A673 (cell line): Measurements from ENCODE around the gene PPP1R8. TPM values are rescaled to one million over a fixed set of nuclear protein-coding genes. Genes with fewer than 3 reads are reported as not detected.

Experiments
- BruUV-seq: library from RNA; stranded (reverse); fragments of 400-500 nt; replicated peaks from 2 replicates; lab custom pipeline; 2021; lab: Mats Ljungman, UMichigan
- CTCF ChIA-PET: fragments of 300-600 bp; sonication (Branson Sonifier 250); formaldehyde crosslinking; loops from one replicate; lab custom pipeline; 2022; ENCODE audit warnings: antibody characterized with exemption; lab: Charles Lee
- POLR2A ChIA-PET: fragments of 300-600 bp; sonication (Branson Sonifier 250); formaldehyde crosslinking; loops from one replicate; lab custom pipeline; 2022; ENCODE audit warnings: antibody characterized with exemption; ENCODE audit not compliant: low non-redundant PET; lab: Charles Lee
- DNase-seq: peaks from one replicate; pipeline ENCODE4 v3.0.0-alpha.2; 2015; ENCODE audit warnings: low spot score
- H3K27ac ChIP-seq: fragments of 200-600 bp; sonication (generic); 2 replicates; pipeline ENCODE4 v1.5.1; 2016; ENCODE audit warnings: mixed run types, low read depth, mild to moderate bottlenecking, mixed read lengths, antibody characterized with exemption, low read length; ENCODE audit not compliant: poor library complexity, severe bottlenecking
- H3K27me3 ChIP-seq: fragments of 200-600 bp; sonication (generic); replicated peaks from 2 replicates; pipeline ENCODE4 v1.6.1; 2017; ENCODE audit warnings: mixed run types, low read depth, mild to moderate bottlenecking, mixed read lengths, antibody characterized with exemption, low read length; ENCODE audit not compliant: insufficient read depth, poor library complexity
- H3K36me3 ChIP-seq: fragments of 200-600 bp; sonication (generic); 2 replicates; pipeline ENCODE4 v1.6.1; 2016; ENCODE audit warnings: mixed run types, mild to moderate bottlenecking, mixed read lengths, antibody characterized with exemption, low read length; ENCODE audit not compliant: insufficient read depth, poor library complexity, severe bottlenecking
- H3K4me1 ChIP-seq: fragments of 200-600 bp; sonication (generic); 2 replicates; pipeline ENCODE4 v1.6.1; 2017; ENCODE audit warnings: mixed run types, mild to moderate bottlenecking, mixed read lengths, antibody characterized with exemption, low read length; ENCODE audit not compliant: insufficient read depth, poor library complexity, severe bottlenecking
- H3K4me3 ChIP-seq: fragments of 200-600 bp; sonication (generic); 2 replicates; pipeline ENCODE4 v1.5.1; 2016; ENCODE audit warnings: low read depth, mixed run types, mild to moderate bottlenecking, mixed read lengths, low read length; ENCODE audit not compliant: poor library complexity, severe bottlenecking
- H3K9me3 ChIP-seq: fragments of 200-600 bp; sonication (generic); 2 replicates; pipeline ENCODE4 v1.6.1; 2016; ENCODE audit warnings: mixed run types, low read depth, mild to moderate bottlenecking, mixed read lengths, antibody characterized with exemption, low read length; ENCODE audit not compliant: poor library complexity, severe bottlenecking
- EZH2 ChIP-seq: fragments of 200-600 bp; sonication (generic); IDR thresholded peaks from 2 replicates; pipeline ENCODE4 v1.6.1; 2017; ENCODE audit warnings: borderline replicate concordance, low read depth, mild to moderate bottlenecking, mixed read lengths, antibody characterized with exemption, low read length; ENCODE audit not compliant: poor library complexity, severe bottlenecking
- intact Hi-C: fragments of 100-400 bp; cut with micrococcal nuclease; formaldehyde crosslinking; loops from one replicate; pipeline ENCODE4 v1.10.0; 2022; ENCODE audit not compliant: unreplicated experiment
- total RNA-seq: library from RNA; stranded (reverse); gene quantifications from 2 replicates; pipeline ENCODE4 v1.2.3, GENCODE V29; 2021
- TF ChIP-seq, protein P1 (sequence below): fragments of 300-800, 200-600 bp; sonication (generic); conservative IDR thresholded peaks from 2 replicates; pipeline ENCODE4 v1.5.1; 2017; ENCODE audit warnings: low read depth, mild to moderate bottlenecking, antibody characterized with exemption, low read length, moderate library complexity, mixed read lengths

Gene PPP1R8
- total RNA-seq, 1 experiment from 2014 or later, result 60.9 TPM

GRCh38 chr1:27858949-27859576 is 28.5 kb downstream of the PPP1R8 start:
- no peak for DNase-seq
- no peak overlapping the region for H3K27ac ChIP-seq
- intact Hi-C loops, result loop anchor here (1.0 kb wide), 1 partner anchor 120 kb away; no protein-coding TSS in a partner anchor
- H3K4me1 ChIP-seq, result peaks cover 4% of the 10 kb centered on the region
- H3K27me3 ChIP-seq, result no peaks in the 10 kb centered on the region
- BruUV-seq, result no TSS peak
- POLR2A ChIA-PET, result no interaction called here
- TF ChIP-seq EZH2, result no peak
- TF ChIP-seq, protein P1, sequence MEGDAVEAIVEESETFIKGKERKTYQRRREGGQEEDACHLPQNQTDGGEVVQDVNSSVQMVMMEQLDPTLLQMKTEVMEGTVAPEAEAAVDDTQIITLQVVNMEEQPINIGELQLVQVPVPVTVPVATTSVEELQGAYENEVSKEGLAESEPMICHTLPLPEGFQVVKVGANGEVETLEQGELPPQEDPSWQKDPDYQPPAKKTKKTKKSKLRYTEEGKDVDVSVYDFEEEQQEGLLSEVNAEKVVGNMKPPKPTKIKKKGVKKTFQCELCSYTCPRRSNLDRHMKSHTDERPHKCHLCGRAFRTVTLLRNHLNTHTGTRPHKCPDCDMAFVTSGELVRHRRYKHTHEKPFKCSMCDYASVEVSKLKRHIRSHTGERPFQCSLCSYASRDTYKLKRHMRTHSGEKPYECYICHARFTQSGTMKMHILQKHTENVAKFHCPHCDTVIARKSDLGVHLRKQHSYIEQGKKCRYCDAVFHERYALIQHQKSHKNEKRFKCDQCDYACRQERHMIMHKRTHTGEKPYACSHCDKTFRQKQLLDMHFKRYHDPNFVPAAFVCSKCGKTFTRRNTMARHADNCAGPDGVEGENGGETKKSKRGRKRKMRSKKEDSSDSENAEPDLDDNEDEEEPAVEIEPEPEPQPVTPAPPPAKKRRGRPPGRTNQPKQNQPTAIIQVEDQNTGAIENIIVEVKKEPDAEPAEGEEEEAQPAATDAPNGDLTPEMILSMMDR, result no peak
- no peaks in the 10 kb centered on the region for H3K9me3 ChIP-seq
- CTCF ChIA-PET, result no interaction called here
- H3K4me3 ChIP-seq, result no peak overlapping the region
- no peaks in the 10 kb centered on the region for H3K36me3 ChIP-seq

- no peaks in the 10 kb centered on the region for H3K9me3 ChIP-seq
- TF ChIP-seq EZH2, result no peak
- TF ChIP-seq, protein P1, result no peak
- no peak for DNase-seq
- POLR2A ChIA-PET, result no interaction called here
- no peak overlapping the region for H3K27ac ChIP-seq
- no peaks in the 10 kb centered on the region for H3K36me3 ChIP-seq
- CTCF ChIA-PET, result no interaction called here
- BruUV-seq, result no TSS peak
- H3K4me3 ChIP-seq, result no peak overlapping the region
- H3K27me3 ChIP-seq, result no peaks in the 10 kb centered on the region
- intact Hi-C loops, result no loop called here
- peaks cover 4% of the 10 kb centered on the region for H3K4me1 ChIP-seq
These were observed 30.9 kb downstream of the PPP1R8 start for GRCh38 chr1:27861436-27861835.

- no peak for DNase-seq
- no TSS peak for BruUV-seq
- CTCF ChIA-PET, result no interaction called here
These were observed 31.4 kb downstream of the PPP1R8 start for GRCh38 chr1:27862004-27862403.

More at GRCh38 chr1:27862004-27862403, 31.4 kb downstream of the PPP1R8 start:
- H3K36me3 ChIP-seq, result no peaks in the 10 kb centered on the region
- H3K27ac ChIP-seq, result no peak overlapping the region
- intact Hi-C loops, result no loop called here
- no peak for TF ChIP-seq EZH2
- TF ChIP-seq, protein P1, result no peak
- peaks cover 4% of the 10 kb centered on the region for H3K4me1 ChIP-seq
- POLR2A ChIA-PET, result no interaction called here
- no peaks in the 10 kb centered on the region for H3K9me3 ChIP-seq
- H3K27me3 ChIP-seq, result no peaks in the 10 kb centered on the region
- no peak overlapping the region for H3K4me3 ChIP-seq
